ENCODE results near the gene BAHD1. TPM values are rescaled to one million over a fixed set of nuclear protein-coding genes. Genes with fewer than 3 reads are reported as not detected.
A peak's percentile ranks its signal among the peaks of the same experiment; 100 is the strongest.

The BAHD1 gene
- total and polyA plus RNA-seq, 2 experiments from 2014 or later: 11.2 to 40.1 TPM

DNA sequence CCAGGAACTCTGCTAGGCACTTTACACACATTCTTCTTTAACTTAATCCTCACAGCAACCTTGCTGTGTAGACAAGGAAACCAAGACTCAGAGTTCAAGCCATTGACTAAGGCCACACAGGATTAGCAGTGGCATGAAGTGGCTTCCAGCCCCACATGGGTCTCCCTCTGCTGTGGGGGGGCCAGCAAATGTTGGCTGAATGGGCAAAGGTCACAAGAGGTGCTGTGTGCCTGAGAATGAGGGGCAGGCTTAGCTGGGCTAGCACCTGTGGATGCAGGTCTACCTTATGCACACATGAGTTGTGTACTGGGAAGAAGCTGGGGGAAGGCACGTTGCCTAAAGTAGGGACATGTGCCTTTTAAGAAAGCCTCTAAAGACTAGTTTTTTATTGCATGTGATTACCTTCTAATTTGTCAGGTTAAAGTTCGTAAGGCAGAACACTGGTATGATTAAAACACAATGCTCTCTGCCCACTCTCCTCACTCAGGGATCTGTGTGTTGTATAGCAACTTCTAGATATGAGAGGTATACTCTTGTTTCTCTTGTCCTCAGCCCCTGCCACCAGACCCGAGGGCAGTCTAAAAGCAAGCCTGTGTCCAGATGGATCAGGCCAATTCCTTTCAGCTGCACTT lies 10.9 kb downstream of the BAHD1 start:
- TF ChIP-seq CREB1 (CRISPR knock-in tag; IDR thresholded peaks at IDR 0.05; ENCODE audit: low read depth) (no peak), ZNF331 (CRISPR knock-in tag; IDR thresholded peaks at IDR 0.05; ENCODE audit: low read depth) (no peak), NANOG (IDR thresholded peaks at IDR 0.05; ENCODE audit: borderline replicate concordance) (no peak), ZNF462 (CRISPR knock-in tag; IDR thresholded peaks at IDR 0.05) (no peak), JUNB (IDR thresholded peaks at IDR 0.05; ENCODE audit: unreplicated experiment) (no peak), EZH2 (IDR thresholded peaks at IDR 0.05; ENCODE audit: low read depth, unreplicated experiment) (no peak), POLR2AphosphoS5 (IDR thresholded peaks at IDR 0.05; ENCODE audit: low read depth) (no peak), EZH2phosphoT487 (IDR thresholded peaks at IDR 0.05; ENCODE audit: unreplicated experiment) (no peak), ETS1 (IDR thresholded peaks at IDR 0.05) (no peak), ZNF114 (CRISPR knock-in tag; IDR thresholded peaks at IDR 0.05) (no peak), STAT1 (IDR thresholded peaks at IDR 0.05; ENCODE audit: unreplicated experiment) (no peak), CTCF (conservative IDR thresholded peaks at IDR 0.05; ENCODE audit: low read depth in 2 of 2) (no peak)
- TF ChIP-seq, protein P1, sequence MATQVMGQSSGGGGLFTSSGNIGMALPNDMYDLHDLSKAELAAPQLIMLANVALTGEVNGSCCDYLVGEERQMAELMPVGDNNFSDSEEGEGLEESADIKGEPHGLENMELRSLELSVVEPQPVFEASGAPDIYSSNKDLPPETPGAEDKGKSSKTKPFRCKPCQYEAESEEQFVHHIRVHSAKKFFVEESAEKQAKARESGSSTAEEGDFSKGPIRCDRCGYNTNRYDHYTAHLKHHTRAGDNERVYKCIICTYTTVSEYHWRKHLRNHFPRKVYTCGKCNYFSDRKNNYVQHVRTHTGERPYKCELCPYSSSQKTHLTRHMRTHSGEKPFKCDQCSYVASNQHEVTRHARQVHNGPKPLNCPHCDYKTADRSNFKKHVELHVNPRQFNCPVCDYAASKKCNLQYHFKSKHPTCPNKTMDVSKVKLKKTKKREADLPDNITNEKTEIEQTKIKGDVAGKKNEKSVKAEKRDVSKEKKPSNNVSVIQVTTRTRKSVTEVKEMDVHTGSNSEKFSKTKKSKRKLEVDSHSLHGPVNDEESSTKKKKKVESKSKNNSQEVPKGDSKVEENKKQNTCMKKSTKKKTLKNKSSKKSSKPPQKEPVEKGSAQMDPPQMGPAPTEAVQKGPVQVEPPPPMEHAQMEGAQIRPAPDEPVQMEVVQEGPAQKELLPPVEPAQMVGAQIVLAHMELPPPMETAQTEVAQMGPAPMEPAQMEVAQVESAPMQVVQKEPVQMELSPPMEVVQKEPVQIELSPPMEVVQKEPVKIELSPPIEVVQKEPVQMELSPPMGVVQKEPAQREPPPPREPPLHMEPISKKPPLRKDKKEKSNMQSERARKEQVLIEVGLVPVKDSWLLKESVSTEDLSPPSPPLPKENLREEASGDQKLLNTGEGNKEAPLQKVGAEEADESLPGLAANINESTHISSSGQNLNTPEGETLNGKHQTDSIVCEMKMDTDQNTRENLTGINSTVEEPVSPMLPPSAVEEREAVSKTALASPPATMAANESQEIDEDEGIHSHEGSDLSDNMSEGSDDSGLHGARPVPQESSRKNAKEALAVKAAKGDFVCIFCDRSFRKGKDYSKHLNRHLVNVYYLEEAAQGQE (IDR thresholded peaks at IDR 0.05; ENCODE audit: unreplicated experiment): no peak
- H3K79me2 ChIP-seq (replicated peaks; ENCODE audit: insufficient read depth): peaks cover 100% of the 10 kb centered on the region
- H3K27ac ChIP-seq (ENCODE audit: low read depth): peak overlapping the region; percentile 69
- H2AFZ ChIP-seq: no peak overlapping the region
- peaks cover 58% of the 10 kb centered on the region for H4K20me1 ChIP-seq (replicated peaks; ENCODE audit: insufficient read depth)
- no peaks in the 10 kb centered on the region for H3F3A ChIP-seq (replicated peaks; ENCODE audit: low read depth)
- no peaks in the 10 kb centered on the region for H3K27me3 ChIP-seq (ENCODE audit: insufficient read depth)
- H3K4me2 ChIP-seq: peak overlapping the region; percentile 32; the same call in 1 of the 2 replicates
- H3K4me1 ChIP-seq (ENCODE audit: insufficient read depth): peaks cover 48% of the 10 kb centered on the region
- ATAC-seq (no peak), DNase-seq (ENCODE audit: low spot score) (no peak)
- peaks cover 73% of the 10 kb centered on the region for H3K4me1 Mint-ChIP-seq
- peaks cover 27% of the 10 kb centered on the region for H3K27me3 Mint-ChIP-seq (ENCODE audit: insufficient read depth, low read depth, poor library complexity)
- H3K36me3 ChIP-seq (ENCODE audit: insufficient read depth): no peaks in the 10 kb centered on the region
- H3K9me3 Mint-ChIP-seq: no peaks in the 10 kb centered on the region
- H3K27ac Mint-ChIP-seq: no peak overlapping the region; the same call in none of the 2 replicates
- no peaks in the 10 kb centered on the region for H3K9me2 ChIP-seq (ENCODE audit: insufficient read depth)
- H3K4me3 ChIP-seq: no peak overlapping the region
- no peak overlapping the region; the same call in 2 of the 3 replicates for H3K4me3 Mint-ChIP-seq
- peaks cover 21% of the 10 kb centered on the region; the same call in 2 of the 3 replicates for H3K36me3 Mint-ChIP-seq (ENCODE audit: low read depth)

Data from GM23338 (cell line).